ENCODE measurements around the gene EPN1. TPM values are rescaled to one million over a fixed set of nuclear protein-coding genes. Genes with fewer than 3 reads are reported as not detected.

EPN1 gene
- total and polyA plus RNA-seq, 9 of the 15 experiments (the other 6 are each of a cell fraction or from before 2014, with no cell fraction given) = 0.08 to 138 (median 12.7) TPM

DNA sequence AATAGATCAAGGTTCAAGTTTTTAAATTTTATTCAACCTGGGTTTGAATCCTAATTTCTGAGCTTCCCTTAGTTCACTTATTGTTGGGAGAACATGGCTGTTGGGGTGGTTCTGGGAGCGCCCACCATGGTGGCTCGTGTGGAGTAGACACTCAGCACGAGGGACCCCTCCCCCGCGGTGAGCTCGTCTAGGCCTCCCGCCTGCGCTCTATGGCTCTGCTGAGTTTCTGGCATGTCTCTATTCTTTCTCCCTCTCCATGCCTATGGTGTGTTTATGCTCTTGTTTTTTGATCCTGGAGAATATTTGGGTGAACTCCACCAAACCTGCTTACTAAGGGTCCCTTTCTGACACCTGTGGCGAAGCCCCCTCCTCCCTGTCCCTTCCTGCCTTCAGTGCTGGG lies 1.6 kb upstream of the EPN1 start (continued):
- TF ChIP-seq, protein P1, sequence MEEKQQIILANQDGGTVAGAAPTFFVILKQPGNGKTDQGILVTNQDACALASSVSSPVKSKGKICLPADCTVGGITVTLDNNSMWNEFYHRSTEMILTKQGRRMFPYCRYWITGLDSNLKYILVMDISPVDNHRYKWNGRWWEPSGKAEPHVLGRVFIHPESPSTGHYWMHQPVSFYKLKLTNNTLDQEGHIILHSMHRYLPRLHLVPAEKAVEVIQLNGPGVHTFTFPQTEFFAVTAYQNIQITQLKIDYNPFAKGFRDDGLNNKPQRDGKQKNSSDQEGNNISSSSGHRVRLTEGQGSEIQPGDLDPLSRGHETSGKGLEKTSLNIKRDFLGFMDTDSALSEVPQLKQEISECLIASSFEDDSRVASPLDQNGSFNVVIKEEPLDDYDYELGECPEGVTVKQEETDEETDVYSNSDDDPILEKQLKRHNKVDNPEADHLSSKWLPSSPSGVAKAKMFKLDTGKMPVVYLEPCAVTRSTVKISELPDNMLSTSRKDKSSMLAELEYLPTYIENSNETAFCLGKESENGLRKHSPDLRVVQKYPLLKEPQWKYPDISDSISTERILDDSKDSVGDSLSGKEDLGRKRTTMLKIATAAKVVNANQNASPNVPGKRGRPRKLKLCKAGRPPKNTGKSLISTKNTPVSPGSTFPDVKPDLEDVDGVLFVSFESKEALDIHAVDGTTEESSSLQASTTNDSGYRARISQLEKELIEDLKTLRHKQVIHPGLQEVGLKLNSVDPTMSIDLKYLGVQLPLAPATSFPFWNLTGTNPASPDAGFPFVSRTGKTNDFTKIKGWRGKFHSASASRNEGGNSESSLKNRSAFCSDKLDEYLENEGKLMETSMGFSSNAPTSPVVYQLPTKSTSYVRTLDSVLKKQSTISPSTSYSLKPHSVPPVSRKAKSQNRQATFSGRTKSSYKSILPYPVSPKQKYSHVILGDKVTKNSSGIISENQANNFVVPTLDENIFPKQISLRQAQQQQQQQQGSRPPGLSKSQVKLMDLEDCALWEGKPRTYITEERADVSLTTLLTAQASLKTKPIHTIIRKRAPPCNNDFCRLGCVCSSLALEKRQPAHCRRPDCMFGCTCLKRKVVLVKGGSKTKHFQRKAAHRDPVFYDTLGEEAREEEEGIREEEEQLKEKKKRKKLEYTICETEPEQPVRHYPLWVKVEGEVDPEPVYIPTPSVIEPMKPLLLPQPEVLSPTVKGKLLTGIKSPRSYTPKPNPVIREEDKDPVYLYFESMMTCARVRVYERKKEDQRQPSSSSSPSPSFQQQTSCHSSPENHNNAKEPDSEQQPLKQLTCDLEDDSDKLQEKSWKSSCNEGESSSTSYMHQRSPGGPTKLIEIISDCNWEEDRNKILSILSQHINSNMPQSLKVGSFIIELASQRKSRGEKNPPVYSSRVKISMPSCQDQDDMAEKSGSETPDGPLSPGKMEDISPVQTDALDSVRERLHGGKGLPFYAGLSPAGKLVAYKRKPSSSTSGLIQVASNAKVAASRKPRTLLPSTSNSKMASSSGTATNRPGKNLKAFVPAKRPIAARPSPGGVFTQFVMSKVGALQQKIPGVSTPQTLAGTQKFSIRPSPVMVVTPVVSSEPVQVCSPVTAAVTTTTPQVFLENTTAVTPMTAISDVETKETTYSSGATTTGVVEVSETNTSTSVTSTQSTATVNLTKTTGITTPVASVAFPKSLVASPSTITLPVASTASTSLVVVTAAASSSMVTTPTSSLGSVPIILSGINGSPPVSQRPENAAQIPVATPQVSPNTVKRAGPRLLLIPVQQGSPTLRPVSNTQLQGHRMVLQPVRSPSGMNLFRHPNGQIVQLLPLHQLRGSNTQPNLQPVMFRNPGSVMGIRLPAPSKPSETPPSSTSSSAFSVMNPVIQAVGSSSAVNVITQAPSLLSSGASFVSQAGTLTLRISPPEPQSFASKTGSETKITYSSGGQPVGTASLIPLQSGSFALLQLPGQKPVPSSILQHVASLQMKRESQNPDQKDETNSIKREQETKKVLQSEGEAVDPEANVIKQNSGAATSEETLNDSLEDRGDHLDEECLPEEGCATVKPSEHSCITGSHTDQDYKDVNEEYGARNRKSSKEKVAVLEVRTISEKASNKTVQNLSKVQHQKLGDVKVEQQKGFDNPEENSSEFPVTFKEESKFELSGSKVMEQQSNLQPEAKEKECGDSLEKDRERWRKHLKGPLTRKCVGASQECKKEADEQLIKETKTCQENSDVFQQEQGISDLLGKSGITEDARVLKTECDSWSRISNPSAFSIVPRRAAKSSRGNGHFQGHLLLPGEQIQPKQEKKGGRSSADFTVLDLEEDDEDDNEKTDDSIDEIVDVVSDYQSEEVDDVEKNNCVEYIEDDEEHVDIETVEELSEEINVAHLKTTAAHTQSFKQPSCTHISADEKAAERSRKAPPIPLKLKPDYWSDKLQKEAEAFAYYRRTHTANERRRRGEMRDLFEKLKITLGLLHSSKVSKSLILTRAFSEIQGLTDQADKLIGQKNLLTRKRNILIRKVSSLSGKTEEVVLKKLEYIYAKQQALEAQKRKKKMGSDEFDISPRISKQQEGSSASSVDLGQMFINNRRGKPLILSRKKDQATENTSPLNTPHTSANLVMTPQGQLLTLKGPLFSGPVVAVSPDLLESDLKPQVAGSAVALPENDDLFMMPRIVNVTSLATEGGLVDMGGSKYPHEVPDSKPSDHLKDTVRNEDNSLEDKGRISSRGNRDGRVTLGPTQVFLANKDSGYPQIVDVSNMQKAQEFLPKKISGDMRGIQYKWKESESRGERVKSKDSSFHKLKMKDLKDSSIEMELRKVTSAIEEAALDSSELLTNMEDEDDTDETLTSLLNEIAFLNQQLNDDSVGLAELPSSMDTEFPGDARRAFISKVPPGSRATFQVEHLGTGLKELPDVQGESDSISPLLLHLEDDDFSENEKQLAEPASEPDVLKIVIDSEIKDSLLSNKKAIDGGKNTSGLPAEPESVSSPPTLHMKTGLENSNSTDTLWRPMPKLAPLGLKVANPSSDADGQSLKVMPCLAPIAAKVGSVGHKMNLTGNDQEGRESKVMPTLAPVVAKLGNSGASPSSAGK (IDR thresholded peaks at IDR 0.05) = peak; percentile 91
- TF ChIP-seq, protein P2, sequence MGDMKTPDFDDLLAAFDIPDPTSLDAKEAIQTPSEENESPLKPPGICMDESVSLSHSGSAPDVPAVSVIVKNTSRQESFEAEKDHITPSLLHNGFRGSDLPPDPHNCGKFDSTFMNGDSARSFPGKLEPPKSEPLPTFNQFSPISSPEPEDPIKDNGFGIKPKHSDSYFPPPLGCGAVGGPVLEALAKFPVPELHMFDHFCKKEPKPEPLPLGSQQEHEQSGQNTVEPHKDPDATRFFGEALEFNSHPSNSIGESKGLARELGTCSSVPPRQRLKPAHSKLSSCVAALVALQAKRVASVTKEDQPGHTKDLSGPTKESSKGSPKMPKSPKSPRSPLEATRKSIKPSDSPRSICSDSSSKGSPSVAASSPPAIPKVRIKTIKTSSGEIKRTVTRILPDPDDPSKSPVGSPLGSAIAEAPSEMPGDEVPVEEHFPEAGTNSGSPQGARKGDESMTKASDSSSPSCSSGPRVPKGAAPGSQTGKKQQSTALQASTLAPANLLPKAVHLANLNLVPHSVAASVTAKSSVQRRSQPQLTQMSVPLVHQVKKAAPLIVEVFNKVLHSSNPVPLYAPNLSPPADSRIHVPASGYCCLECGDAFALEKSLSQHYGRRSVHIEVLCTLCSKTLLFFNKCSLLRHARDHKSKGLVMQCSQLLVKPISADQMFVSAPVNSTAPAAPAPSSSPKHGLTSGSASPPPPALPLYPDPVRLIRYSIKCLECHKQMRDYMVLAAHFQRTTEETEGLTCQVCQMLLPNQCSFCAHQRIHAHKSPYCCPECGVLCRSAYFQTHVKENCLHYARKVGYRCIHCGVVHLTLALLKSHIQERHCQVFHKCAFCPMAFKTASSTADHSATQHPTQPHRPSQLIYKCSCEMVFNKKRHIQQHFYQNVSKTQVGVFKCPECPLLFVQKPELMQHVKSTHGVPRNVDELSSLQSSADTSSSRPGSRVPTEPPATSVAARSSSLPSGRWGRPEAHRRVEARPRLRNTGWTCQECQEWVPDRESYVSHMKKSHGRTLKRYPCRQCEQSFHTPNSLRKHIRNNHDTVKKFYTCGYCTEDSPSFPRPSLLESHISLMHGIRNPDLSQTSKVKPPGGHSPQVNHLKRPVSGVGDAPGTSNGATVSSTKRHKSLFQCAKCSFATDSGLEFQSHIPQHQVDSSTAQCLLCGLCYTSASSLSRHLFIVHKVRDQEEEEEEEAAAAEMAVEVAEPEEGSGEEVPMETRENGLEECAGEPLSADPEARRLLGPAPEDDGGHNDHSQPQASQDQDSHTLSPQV (IDR thresholded peaks at IDR 0.05) = peak; percentile 78
- TF ChIP-seq HDAC1 (IDR thresholded peaks at IDR 0.05) (0 out of 4 replicates have a peak, but pooled peaks of 1 of the 2 experiments have one; percentile 23), ELF2 (CRISPR knock-in tag; IDR thresholded peaks at IDR 0.05) (no peak), FOXK1 (CRISPR knock-in tag; IDR thresholded peaks at IDR 0.05; ENCODE audit: borderline replicate concordance) (no peak), LEF1 (IDR thresholded peaks at IDR 0.05) (0 out of 2 replicates have a peak, but pooled peaks have one; percentile 13), L3MBTL2 (IDR thresholded peaks at IDR 0.05) (peak; percentile 63)
- TF ChIP-seq, protein P3, sequence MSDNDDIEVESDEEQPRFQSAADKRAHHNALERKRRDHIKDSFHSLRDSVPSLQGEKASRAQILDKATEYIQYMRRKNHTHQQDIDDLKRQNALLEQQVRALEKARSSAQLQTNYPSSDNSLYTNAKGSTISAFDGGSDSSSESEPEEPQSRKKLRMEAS (CRISPR knock-in tag; IDR thresholded peaks at IDR 0.05) = peak; percentile 69
- TF ChIP-seq, protein P4, sequence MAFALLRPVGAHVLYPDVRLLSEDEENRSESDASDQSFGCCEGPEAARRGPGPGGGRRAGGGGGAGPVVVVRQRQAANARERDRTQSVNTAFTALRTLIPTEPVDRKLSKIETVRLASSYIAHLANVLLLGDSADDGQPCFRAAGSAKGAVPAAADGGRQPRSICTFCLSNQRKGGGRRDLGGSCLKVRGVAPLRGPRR (CRISPR knock-in tag; IDR thresholded peaks at IDR 0.05) = no peak
